Upper lobe of left lung (tissue), 4 donors: ENCODE data around the gene TGFB1.

Experiments
- CTCF ChIP-seq, 6 experiments: fragments of 450-650 bp in 4 of 6; fragments of 200-600 bp in 2 of 6; sonication (generic) in 2 of 6; IDR thresholded peaks; one replicate each; pipeline ENCODE4 v1.5.1; 2016 to 2019; ENCODE audit warnings: antibody characterized with exemption in 6 of 6
- EP300 ChIP-seq, 4 donors: sonication (generic); formaldehyde crosslinking; IDR thresholded peaks; one replicate each; pipeline ENCODE4 v1.5.1; 2017; ENCODE audit warnings: antibody characterized with exemption in 4 of 4, control low read depth in 2 of 4
- POLR2A ChIP-seq, 4 donors: fragments of 450-650 bp; IDR thresholded peaks; one replicate each; pipeline ENCODE4 v1.5.1; 2016 to 2017; ENCODE audit warnings: antibody characterized with exemption in 4 of 4, mild to moderate bottlenecking in 2 of 4

GRCh38 chr19:41319500-41320184 is 34.1 kb downstream of the TGFB1 start:
- TF ChIP-seq CTCF (IDR thresholded peaks at IDR 0.05): no peak
- no peak for TF ChIP-seq POLR2A (IDR thresholded peaks at IDR 0.05)
- TF ChIP-seq EP300 (IDR thresholded peaks at IDR 0.05): no peak
